HuH-7.5 (cell line): ENCODE data around the gene KLC4.
"Not testable (repeated sequence)": the region's sequence is repeated elsewhere in the genome, so short reads cannot be mapped to it uniquely, and the experiment has no call there.

Source experiments
- DNase-seq: peaks from one replicate; pipeline ENCODE4 v3.0.0; 2011; ENCODE audit warnings: low spot score

The KLC4 gene

DNA sequence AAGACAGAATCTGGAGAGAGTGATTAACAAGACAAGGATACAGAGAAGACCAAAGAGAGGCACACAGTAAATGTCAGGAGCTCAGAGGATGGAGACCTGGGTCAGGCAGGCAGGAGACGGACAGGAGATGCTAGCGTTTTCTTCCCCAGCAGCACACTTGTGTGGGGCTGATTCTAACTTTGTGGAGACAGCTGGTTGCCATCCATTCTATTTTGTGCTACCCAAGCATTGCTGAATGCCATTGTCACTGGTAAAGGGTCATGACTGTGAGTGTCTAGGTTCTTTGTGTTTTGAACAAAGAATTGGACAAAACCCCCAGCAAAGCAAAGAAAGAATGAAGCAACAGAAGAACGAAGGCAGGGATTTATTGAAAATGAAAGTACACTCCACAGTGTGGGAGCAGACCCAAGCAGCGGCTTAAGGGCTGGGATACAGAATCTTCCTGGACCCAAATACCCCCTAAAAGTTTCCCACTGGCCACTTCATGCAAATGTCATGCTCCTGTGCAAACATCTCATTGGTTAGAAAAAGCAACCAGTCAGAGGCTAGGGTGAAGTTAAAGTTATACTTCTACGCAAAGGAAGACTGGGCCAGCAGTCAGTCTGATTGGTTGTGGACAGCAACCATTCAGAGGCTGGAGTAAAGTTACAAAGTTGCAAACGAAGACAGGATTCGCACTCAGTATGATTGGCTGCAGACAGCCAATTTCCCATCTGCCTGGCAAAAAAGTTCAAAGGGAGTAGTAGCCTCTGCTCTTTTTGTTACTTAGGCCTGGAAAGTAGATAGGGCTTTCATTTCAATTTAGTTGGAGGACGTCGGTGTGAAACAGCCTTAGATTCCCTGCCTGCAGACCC lies 34.2 kb downstream of the KLC4 start:
- DNase-seq = no peak

DNA sequence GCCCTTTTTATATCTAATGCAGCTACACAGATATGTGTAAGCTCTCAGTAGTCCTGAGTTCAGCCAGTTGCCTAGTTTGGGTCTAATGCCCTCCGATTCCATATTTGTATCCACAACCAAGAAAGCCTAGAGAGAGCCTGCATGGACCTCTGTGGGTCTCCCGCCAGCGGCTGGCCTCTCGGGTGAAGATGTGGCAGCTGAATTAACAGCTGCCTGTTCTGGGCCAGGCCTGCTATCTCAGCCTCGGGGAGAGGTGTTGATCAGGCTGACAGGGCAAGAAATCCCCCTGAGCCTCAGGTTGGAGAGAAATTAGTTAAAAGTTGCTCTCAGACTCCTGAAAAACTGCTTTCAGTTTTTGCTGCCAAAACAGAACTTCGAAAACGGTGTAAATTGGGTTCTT lies 36.5 kb downstream of the KLC4 start:
- no peak for DNase-seq

DNA sequence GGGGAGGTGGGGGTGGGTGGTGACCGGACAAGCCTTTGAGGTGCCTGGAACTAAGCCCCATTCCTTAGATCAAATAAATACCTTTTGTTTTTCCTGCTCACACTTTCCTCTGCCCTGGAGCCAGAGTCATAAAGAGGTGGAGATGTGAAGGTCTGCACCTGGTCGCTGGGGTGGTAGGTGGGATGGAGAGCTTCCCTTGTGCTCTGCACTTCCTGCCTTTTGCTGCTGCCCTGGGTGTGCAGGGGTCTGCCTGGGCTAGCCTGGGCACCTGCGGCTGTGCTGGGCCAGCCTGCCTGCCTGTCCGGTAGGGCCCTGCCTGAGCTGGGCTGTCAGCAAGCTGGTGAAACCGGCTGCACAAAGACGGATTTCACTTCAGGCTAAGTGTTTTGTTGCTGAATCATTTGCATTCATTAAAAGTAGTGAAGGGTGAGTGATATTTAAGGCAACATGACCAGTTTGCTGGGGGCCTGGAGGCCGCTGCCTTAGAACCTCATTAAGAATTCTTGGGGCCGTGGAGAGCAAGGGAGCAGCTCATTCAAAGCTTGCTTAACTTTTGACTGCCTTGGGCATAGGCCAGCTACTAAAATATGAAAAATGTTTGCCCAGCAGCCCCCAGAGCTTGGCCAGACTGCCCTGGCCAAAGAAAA lies 37.1 kb downstream of the KLC4 start:
- DNase-seq = no peak

DNA sequence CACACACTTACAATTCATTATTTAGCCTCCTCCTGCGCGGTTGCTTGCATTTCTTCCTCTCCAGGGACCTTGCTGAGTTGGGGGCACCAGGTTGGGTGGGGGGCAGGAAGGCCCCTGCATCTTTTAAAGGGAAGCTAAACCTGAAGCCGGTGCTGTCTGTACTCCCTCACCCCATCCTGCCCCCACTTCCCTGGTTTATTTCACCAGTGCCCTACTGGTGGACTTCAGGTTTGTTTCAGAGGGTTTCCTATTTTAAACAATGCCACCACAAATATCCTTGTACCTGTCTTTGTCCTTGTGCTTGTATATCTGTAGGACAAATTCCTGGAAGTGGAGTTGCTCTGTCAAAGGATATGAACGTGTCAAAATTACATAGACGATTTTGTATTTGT lies 37.7 kb downstream of the KLC4 start:
- no peak for DNase-seq

DNA sequence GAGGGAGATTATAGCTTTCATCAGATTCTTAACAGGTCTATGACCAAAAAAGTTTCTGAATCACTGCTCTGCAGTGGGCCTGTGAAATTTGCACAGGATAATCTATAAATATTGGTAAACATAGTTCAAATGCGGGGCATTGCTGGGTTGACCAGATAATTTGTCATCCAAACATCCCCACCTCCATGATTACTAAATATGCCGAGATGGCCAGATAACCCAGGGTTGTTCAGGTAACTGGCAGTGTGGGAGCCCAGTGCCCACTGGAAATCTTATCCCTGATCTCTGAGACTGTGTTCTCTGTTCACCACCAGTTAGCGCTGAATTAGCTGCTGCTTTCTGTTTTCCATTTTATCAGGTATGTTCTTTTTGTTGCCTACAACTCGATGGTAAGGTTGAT lies 38.1 kb downstream of the KLC4 start:
- no peak for DNase-seq

DNA sequence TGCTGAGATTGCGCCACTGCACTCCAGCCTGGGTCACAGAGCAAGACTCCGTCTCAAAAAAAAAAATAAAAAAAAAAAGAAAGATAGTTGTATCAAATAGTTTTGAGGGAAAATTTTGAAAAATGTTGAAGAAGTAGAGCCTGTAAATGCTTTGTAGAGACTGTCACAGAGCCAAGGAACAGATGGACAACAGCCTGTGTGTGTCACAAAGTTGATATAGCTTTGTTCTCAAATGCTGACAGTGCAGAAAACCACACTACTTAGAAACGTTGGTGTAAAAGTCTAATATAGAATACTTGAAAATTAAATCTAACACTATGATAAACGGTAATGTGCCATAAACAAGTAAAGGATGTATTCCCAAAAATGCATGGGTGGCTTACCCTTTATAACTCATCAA lies 42.1 kb downstream of the KLC4 start:
- no peak for DNase-seq

DNA sequence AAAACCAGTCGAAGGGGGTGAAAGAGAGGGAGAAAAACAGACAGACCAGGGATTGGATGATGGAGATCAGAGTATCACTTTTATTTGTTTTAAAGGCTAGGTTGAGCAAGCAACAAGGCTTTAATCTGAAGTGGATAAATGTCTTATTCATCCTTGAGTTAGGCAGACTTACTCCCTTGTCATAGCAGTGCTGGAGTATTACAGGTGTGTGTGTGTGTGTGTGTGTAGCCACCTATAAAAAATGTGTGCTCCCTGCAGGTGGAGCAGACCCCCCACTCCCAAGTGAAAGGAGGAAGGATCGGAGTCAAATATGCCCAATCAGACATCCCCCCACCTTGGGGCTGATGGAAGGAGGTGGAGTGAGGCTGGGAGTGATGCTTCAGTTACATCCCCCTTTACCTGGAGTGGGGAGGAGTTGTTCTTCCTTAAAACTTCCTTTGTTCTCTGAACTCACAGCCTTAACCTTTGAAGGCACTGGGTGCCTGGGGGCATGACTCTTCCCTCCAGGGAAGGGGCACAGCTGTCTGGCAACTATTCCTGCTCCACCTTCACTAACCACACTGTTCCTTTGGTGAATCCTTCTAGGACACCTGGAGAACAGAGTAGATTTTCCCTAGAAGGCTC lies 43.9 kb downstream of the KLC4 start:
- no peak for DNase-seq

DNA sequence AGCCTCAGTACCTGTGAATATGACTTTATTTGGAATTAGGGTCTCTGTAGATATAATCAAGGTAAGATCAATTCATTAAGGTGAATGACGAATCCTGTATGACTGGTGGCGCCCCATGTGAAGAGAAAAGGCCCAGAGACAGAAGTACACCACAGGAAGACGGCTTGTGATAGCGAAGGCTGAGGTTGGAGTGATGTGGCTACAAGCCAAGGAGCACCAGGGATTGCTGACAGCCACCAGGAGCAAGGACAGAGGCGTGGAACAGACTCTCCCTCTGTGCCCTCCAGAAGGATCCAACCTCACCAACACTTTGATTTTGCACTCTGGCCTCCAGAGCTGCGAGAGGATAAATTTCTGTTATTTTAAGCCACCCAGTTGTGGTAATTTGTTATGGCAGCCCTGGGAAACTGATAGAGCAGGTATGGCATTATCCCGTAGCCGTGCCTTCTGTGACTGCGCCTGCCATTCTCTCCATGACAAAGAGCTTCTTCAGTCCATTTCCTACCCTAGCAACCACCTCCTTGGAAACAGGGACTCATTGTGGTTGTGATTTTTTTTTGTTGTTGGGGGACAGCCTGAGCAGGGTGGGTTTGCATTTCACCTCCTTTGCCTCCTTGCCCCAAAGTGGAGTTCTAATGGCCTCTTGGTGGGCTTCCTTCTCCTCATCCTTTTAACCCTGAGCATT lies 46.2 kb downstream of the KLC4 start:
- no peak for DNase-seq

DNA sequence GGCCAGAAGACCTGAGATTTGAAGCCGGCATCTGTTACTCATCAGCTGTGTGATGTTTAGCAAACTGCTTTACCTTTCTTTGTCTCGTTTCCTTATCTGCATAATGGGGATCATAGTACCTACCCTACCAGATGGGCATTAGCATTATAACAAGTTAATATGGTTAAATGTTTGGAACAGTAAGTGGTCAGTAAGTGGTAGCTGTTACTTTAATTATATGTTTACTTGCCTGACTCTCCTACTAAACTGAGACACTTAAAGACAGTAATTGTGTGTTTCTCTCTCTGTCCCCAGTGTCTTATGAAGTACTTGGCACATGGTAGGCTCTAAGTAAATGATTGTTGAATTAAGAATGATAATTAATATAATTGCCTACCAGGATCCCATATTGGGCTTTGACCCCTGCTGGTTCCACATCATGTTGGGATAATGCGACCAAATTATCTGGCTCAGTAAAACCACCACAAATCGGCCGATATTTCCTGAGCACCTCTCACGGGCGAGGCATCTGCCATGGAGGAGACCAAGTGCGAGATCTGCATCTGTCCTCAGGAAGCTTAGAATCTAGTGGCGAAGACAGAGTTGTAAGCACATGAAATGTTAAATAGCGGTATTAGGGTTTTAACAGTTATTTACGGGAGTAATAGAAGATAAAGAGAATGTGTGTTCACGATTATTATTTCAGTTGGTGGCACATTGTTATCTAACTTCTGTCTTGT lies 48.1 kb downstream of the KLC4 start:
- DNase-seq = no peak

DNA sequence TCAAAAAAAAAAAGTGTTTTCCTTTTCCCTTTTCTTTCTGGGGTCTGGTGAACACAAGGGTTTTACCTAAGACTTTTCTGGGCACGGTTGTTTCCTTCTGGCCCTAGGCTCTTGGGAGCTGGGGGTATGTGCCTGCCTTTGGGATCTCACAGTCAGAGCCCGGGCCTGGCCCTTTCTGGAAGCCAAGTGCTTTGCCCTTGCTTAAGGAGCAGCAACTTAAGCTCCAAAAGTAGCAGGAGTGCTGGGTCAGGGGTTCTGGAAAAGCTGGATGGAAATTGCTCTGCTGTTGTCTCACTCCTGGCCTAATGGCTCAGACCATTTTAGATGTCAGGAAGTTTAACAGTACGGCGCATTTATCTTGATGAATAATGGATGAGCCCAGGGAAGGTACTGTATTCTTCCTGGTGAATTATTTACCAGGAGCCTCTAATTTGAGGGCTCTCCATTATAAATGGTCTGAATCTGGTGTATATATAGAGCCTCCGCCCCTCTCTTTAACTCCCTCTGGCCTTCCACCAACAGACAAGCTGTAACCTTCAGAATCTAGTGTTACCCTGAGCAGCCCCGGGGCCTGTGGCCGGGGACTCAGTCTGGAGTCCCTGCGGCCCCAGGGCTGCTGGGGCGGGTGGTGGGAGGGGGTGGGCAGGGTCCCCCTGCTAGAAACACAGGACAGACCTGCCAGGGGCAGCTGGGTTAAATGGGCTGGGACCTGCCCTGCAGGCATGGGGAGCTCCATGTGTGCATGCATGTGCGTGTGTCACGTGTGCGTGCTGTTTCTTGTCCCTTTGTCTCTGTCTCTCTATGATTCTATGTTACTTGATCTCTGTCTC lies 54.2 kb downstream of the KLC4 start:
- no peak for DNase-seq

DNA sequence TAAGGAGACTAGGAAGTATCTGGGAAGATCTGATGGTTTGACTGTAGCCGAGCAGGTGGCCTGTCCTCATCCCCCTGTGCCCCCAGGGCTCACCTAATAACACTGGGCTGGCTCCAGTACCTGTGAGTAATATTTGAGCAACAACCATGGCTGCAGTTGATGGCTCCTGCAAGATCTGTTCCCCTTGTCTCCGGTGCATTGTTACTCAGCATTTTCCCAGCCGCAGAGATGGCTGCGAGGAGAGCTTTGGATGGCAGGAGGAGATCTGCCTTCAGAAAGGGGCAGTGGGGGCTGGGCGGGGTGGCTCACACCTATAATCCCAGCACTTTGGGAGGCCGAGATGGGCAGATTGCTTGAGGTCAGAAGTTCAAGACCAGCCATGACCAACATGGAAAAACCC lies 55.9 kb downstream of the KLC4 start:
- no peak for DNase-seq

DNA sequence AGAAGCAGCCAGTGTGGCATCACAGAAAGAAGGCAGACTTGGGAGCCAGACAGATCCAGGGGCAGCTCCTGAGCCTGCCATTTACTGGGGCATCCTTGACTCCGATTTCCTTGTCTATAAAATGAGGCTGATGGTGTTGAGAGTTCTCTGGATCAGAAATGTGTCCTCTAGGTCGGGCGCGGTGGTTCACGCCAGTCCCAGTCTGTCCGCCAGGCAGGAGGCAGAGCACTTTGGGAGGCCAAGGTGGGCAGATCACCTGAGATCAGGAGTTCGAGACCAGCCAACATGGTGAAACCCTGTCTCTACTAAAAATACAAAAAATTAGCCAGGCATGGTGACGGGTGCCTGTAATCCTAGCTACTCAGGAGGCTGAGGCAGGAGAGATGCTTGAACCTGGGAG lies 58.0 kb downstream of the KLC4 start:
- DNase-seq = not testable (repeated sequence)

DNA sequence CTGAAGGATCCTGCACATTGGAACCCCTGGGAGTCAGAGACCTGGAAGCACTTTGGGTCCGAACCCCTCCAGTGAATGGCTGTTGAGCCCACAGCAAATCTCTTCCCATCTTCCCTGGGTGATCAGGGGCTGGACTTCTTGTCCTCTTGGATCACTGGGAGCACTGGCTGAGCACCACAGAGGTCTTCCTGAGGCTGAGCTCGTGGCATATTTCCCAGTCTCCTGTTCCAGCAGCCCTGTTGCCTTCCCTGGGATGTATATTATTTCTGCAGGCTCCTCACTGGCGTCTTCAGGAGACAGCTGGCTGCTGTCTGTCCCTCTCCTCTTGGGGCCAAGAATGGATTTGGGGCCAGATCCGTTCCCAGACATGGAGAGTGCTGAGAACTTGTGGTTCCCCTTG lies 60.1 kb downstream of the KLC4 start:
- no peak for DNase-seq

DNA sequence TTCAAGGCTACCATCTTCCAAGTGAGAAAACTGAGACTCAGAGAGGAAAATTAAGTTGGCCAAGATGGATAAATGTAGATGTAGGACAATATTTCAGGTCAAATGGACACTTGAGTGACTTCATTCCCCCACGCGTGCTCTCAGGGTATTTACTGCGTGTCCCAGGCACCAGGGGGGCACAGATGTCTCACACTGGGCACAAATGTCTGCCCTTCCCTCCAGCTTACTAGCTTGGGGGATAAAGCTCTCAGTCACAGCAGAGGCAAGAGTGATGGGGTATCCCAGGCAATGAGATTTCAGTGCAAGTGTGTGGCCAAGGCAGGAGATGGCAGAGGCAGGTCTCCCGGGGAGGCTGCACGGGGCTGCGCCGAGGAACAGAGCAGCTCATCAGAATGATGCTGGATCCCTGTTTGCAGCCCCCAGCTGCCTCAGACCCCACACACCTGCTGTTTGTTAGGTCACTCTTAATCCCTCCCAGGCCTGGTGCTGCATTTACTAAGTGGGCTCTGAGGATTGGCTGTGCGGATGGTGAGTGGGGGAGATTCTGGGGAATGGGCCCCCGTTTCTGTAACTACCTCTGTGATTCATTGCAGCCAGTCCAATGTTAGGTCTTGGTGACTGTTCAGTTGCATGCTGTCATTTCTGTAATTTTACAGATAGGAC lies 60.8 kb downstream of the KLC4 start:
- no peak for DNase-seq

DNA sequence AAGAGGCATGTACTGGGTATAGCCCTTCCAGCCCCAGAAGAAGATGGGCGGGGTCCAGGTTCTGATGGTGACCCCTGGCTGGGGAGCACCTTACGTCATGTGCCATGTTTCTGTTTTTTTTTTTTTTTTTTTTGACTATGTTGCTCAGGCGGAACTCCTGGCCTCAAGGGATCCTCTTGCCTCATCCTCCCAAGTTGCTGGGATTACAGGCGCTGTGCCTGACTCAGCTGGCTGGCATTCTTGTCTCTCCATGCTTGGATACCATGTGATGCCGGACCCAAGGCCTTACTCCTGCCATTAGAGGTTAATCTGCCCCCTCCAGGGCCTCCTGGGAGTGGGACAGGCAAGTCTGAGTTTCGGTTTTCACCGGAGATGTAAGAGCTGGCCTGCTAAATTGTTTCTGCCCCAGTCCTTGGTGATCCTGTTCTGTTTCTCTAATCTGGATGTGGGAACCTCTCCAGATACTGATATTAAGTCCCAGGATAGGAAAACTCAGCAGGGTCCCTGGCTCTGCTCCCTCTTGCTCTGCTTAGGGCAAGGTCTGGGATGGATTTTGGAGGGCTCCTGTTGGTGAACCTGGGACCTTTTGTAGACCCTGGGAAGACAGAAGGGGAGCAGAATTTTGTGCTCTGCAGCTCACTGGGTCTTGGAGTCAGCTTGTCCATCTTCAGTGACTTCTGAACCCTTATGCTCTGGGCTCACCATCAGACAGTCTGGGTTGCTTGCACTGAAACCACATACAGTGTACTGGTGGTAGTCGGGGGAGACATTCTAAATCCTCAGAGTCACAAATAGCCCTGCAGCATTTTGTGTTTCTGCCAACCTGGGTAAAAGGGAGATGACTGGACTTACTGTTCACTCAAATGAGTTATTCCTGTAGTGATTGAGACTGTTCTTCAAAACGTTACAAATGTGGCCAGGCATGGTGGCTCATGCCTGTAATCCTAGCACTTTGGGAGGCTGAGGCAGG lies 61.8 kb downstream of the KLC4 start:
- no peak for DNase-seq

DNA sequence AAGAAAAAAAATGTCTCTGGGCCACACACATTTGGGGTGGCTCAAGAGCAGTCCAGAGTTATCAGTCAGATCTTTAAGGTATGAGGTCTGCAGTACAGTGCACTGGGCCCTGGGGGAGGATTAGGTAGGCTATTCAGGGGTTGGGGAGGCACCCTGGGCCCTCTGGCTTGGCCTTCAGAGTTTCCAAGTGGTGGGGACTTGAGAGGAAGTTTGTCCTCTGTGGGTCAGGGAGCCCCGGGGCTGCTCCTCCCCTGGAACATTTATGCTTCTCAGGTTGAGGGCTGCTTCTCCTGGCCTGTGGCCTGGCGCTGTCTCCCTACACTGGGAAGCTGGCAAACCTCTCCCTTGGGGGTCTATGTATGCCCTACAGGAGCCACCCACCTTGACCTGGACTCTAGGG lies 62.7 kb downstream of the KLC4 start:
- no peak for DNase-seq

DNA sequence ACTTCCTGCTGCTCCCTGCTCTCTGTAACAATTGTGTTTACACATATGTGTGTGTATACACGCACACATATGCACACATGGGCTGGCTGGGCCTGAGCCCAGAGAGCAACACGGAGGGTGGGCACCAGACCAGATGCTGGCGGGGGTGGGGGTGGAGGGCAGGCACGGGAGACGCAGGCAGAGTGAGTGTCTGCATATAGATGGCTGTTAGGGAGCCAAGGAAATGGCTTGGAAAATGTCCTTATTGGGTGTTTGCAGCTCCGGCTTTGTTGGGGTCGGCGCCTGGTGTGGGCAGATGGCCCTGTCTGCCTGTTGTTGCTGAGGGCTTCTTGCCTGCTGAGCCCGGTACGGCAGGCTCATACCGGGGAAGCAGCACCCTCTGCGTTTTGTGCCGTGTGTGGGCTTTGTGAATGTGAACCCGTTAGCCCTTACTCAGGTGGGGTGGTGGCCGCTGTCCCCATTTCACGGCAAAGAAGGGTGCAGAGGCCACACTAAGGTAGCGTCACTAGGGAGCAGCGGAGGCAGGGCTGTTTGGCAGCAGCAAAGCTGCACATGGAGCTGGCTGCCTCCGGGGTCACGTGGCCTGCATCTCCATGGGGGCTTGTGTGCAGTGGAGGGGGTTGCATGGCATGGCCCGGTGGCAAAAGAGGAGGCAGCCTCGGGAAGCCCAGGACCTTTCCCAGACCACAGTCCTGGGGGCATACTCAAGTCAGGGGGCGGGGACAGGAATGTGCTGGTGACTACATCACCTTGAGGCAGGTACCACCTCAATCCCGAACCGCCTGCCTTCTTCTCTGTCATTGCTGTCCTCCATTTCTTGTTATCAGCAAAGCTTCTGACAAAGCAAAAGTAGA lies 64.3 kb downstream of the KLC4 start:
- no peak for DNase-seq

DNA sequence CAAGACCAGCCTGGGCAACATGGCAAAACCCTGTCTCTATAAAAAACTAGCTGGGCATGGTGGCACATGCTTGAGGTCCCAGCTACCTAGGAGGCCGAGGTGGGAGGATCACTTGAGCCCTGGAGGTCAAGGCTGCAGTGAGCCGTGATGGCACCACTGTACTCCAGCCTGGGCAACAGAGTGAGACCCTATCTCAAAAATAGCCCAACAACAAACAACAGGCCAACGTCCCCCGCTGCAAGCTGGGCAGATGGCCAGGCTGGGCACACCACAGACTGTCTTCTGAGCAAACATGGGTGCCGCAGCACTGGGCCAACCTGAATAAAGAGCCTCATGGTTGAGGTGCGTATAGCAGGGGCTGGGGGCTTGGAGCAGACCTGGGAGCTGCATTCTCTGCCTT lies 65.0 kb downstream of the KLC4 start:
- DNase-seq = no peak
